Osteoblast (primary cell): ENCODE results near the gene MDGA2. TPM values are rescaled to one million over a fixed set of nuclear protein-coding genes. Genes with fewer than 3 reads are reported as not detected.

ENCODE experiments used
- DNase-seq: peaks from one replicate; pipeline ENCODE4 v3.0.0; 2011; ENCODE audit warnings: low spot score, mixed read lengths; ENCODE audit not compliant: insufficient read length; ENCODE audit errors: missing footprints
- H2AFZ ChIP-seq: 2 replicates; pipeline ENCODE4 v1.6.0; 2011; ENCODE audit warnings: mild to moderate bottlenecking, low read length
- H3K27ac ChIP-seq: 2 replicates; pipeline ENCODE4 v1.5.1; 2011; ENCODE audit warnings: mild to moderate bottlenecking, low read depth, low read length, moderate library complexity
- H3K27me3 ChIP-seq: 2 replicates; pipeline ENCODE4 v1.6.0; 2012; ENCODE audit warnings: mild to moderate bottlenecking, control low read depth, inconsistent platforms, low read length, moderate library complexity; ENCODE audit not compliant: insufficient read depth
- H3K36me3 ChIP-seq: 2 replicates; pipeline ENCODE4 v1.5.1; 2011; ENCODE audit warnings: mild to moderate bottlenecking, low read length, control low read depth, moderate library complexity; ENCODE audit not compliant: insufficient read depth
- H3K4me1 ChIP-seq: 2 replicates; pipeline ENCODE4 v1.5.1; 2011; ENCODE audit warnings: mild to moderate bottlenecking, low read length, control low read depth, moderate library complexity; ENCODE audit not compliant: insufficient read depth
- H3K4me2 ChIP-seq: 2 replicates; pipeline ENCODE4 v1.6.0; 2011; ENCODE audit warnings: mild to moderate bottlenecking, low read length; ENCODE audit not compliant: insufficient read depth
- H3K4me3 ChIP-seq: fragments of 200-600 bp; sonication (generic); 3 replicates; pipeline ENCODE4 v1.5.1; 2012; ENCODE audit warnings: mild to moderate bottlenecking, low read length, inconsistent platforms; ENCODE audit not compliant: insufficient read depth
- H3K79me2 ChIP-seq: 2 replicates; pipeline ENCODE4 v1.6.0; 2012; ENCODE audit warnings: mild to moderate bottlenecking, low read length, control low read depth, inconsistent platforms; ENCODE audit not compliant: insufficient read depth
- H3K9me3 ChIP-seq: 2 replicates; pipeline ENCODE4 v1.5.1; 2011; ENCODE audit warnings: low read depth, low read length, control low read depth
- H4K20me1 ChIP-seq: 2 replicates; pipeline ENCODE4 v1.6.0; 2012; ENCODE audit warnings: mild to moderate bottlenecking, low read length, control low read depth; ENCODE audit not compliant: insufficient read depth
- total RNA-seq: library from RNA; depleted of rRNA; stranded (reverse); fragments of >200 nt; gene quantifications from 2 replicates; pipeline ENCODE4 v1.2.3, GENCODE V29; 2012
- TF ChIP-seq, protein P1 (sequence below): IDR thresholded peaks from 2 replicates; pipeline ENCODE4 v1.5.1; 2011; ENCODE audit warnings: mild to moderate bottlenecking, low read depth, low read length, moderate library complexity; ENCODE audit errors: extremely low read depth

The MDGA2 gene
- total RNA-seq, 1 donor, result not detected

GRCh38 chr14:47524524-47524923 is 150.9 kb downstream of the MDGA2 start:
- Histone ChIP-seq H3K4me1 (no peaks in the 10 kb centered on the region), H3K9me3 (peaks cover 2% of the 10 kb centered on the region), H3K36me3 (no peaks in the 10 kb centered on the region), H3K4me3 (no peak overlapping the region), H3K27ac (no peak overlapping the region), H3K4me2 (no peak overlapping the region), H3K27me3 (no peaks in the 10 kb centered on the region), H3K79me2 (no peaks in the 10 kb centered on the region), H4K20me1 (no peaks in the 10 kb centered on the region), H2AFZ (no peak overlapping the region)
- DNase-seq, result no peak
- TF ChIP-seq, protein P1, sequence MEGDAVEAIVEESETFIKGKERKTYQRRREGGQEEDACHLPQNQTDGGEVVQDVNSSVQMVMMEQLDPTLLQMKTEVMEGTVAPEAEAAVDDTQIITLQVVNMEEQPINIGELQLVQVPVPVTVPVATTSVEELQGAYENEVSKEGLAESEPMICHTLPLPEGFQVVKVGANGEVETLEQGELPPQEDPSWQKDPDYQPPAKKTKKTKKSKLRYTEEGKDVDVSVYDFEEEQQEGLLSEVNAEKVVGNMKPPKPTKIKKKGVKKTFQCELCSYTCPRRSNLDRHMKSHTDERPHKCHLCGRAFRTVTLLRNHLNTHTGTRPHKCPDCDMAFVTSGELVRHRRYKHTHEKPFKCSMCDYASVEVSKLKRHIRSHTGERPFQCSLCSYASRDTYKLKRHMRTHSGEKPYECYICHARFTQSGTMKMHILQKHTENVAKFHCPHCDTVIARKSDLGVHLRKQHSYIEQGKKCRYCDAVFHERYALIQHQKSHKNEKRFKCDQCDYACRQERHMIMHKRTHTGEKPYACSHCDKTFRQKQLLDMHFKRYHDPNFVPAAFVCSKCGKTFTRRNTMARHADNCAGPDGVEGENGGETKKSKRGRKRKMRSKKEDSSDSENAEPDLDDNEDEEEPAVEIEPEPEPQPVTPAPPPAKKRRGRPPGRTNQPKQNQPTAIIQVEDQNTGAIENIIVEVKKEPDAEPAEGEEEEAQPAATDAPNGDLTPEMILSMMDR, result no peak

DNA sequence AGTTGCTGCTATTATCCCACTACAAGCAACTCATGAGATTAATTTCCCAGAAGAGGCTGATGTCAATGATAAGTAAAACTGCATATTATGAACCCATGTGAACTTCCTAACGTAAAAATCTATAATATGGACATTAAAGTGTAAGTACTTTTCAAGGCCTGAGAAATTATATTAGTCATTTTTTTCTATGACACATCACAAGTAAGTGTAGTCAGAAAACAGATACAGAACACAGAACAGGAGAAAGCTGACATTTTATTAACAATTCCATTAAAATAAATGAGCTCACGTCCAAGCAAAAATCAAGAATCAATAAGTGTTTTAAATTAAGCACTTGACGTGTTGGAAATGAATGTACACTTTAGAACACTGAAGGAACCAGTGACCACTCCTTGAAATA is 155.0 kb downstream of the MDGA2 start:
- TF ChIP-seq, protein P1, result no peak
- DNase-seq, result no peak

GRCh38 chr14:47511829-47512228 is 163.6 kb downstream of the MDGA2 start:
- Histone ChIP-seq H3K27me3 (no peaks in the 10 kb centered on the region), H3K4me2 (no peak overlapping the region), H3K4me1 (no peaks in the 10 kb centered on the region), H3K4me3 (no peak overlapping the region), H2AFZ (no peak overlapping the region), H3K36me3 (no peaks in the 10 kb centered on the region), H3K79me2 (no peaks in the 10 kb centered on the region), H3K9me3 (peaks cover 8% of the 10 kb centered on the region), H3K27ac (no peak overlapping the region), H4K20me1 (no peaks in the 10 kb centered on the region)
- TF ChIP-seq, protein P1, result no peak
- no peak for DNase-seq

More for the DNA sequence above, 155.0 kb downstream of the MDGA2 start:
- H4K20me1 ChIP-seq, result no peaks in the 10 kb centered on the region
- peaks cover 4% of the 10 kb centered on the region for H3K9me3 ChIP-seq
- H3K4me1 ChIP-seq, result no peaks in the 10 kb centered on the region
- no peak overlapping the region for H3K4me2 ChIP-seq
- H3K27me3 ChIP-seq, result no peaks in the 10 kb centered on the region
- no peak overlapping the region for H2AFZ ChIP-seq
- no peak overlapping the region for H3K27ac ChIP-seq
- H3K79me2 ChIP-seq, result no peaks in the 10 kb centered on the region
- no peaks in the 10 kb centered on the region for H3K36me3 ChIP-seq
- H3K4me3 ChIP-seq, result no peak overlapping the region

- Histone ChIP-seq H3K4me2 (no peak overlapping the region), H3K9me3 (peaks cover 5% of the 10 kb centered on the region), H4K20me1 (no peaks in the 10 kb centered on the region), H3K4me3 (no peak overlapping the region), H3K4me1 (no peaks in the 10 kb centered on the region), H3K27ac (no peak overlapping the region), H3K79me2 (no peaks in the 10 kb centered on the region), H3K27me3 (no peaks in the 10 kb centered on the region), H3K36me3 (no peaks in the 10 kb centered on the region), H2AFZ (no peak overlapping the region)
- TF ChIP-seq, protein P1, result no peak
- DNase-seq, result no peak
Measured at GRCh38 chr14:47509957-47510356, 165.4 kb downstream of the MDGA2 start.
